Lower leg skin (tissue), 4 donors: ENCODE results near the gene EFCAB10. TPM values are rescaled to one million over a fixed set of nuclear protein-coding genes. Genes with fewer than 3 reads are reported as not detected.

ENCODE experiments used
- DNase-seq, 2 donors: peaks; one replicate each; pipeline ENCODE4 v3.0.0-alpha.2; 2019; ENCODE audit warnings: low spot score in 2 of 2
- H3K4me3 ChIP-seq: fragments of 200-600 bp; sonication (generic); 2 replicates; pipeline ENCODE4 v1.5.1; 2017; ENCODE audit warnings: mild to moderate bottlenecking, low read depth; ENCODE audit not compliant: poor library complexity, severe bottlenecking
- CTCF ChIP-seq, 3 donors: fragments of 450-650 bp; IDR thresholded peaks; one replicate each; pipeline ENCODE4 v1.5.1; 2016; ENCODE audit warnings: antibody characterized with exemption in 3 of 3, mild to moderate bottlenecking in 3 of 3, moderate library complexity in 2 of 3
- POLR2A ChIP-seq, 2 donors: fragments of 450-650 bp; IDR thresholded peaks; one replicate each; pipeline ENCODE4 v1.6.1; 2016 to 2017; ENCODE audit warnings: antibody characterized with exemption in 2 of 2, mild to moderate bottlenecking in 1 of 2, moderate library complexity in 1 of 2
- WGBS, 2 donors: methylation state at CpG; one replicate each; pipeline ENCODE4 v1.1.5; 2018; 5-methylcytosine and 5-hydroxymethylcytosine counted together
- intact Hi-C: fragments of 100-400 bp; cut with DNase I; formaldehyde crosslinking; loops from one replicate; pipeline ENCODE4 v1.15.0; 2023; ENCODE audit warnings: low total_unique reads
- total RNA-seq, 4 donors: library from RNA; depleted of rRNA; stranded (reverse); fragments of >200 nt; gene quantifications; one replicate each; pipeline ENCODE4 v1.1.0, GENCODE V29; 2016

EFCAB10 gene
- total RNA-seq, 4 donors from 2014 or later, result not detected

- intact Hi-C loops, result no loop called here
- DNase-seq, result no peak
- 52 to 78% methylated on average over 2 of the region's 2 CpGs for WGBS, 2 donors
- TF ChIP-seq POLR2A (IDR thresholded peaks at IDR 0.05), result no peak
- H3K4me3 ChIP-seq, result no peak overlapping the region
Observed at GRCh38 chr7:105567024-105567423, 14.3 kb downstream of the EFCAB10 start.

- intact Hi-C loops, result no loop called here
- TF ChIP-seq POLR2A (IDR thresholded peaks at IDR 0.05) (no peak), CTCF (IDR thresholded peaks at IDR 0.05) (no peak)
- no peak for DNase-seq
- 96 to 98% methylated on average over 4 of the region's 4 CpGs for WGBS, 2 donors
- no peak overlapping the region for H3K4me3 ChIP-seq
Observed at GRCh38 chr7:105565190-105565589, 16.1 kb downstream of the EFCAB10 start.

GRCh38 chr7:105559926-105560325 is 21.4 kb downstream of the EFCAB10 start:
- intact Hi-C loops, result no loop called here
- DNase-seq, result no peak
- WGBS, 2 donors, result 88 to 100% methylated on average over 1 of the region's 1 CpG
- TF ChIP-seq CTCF (IDR thresholded peaks at IDR 0.05) (no peak), POLR2A (IDR thresholded peaks at IDR 0.05) (no peak)
- H3K4me3 ChIP-seq, result no peak overlapping the region

GRCh38 chr7:105538339-105538738 is 43.0 kb downstream of the EFCAB10 start:
- no peak for DNase-seq
- intact Hi-C loops, result no loop called here
- H3K4me3 ChIP-seq, result no peak overlapping the region
- TF ChIP-seq CTCF (IDR thresholded peaks at IDR 0.05) (no peak), POLR2A (IDR thresholded peaks at IDR 0.05) (no peak)
- WGBS, 2 donors, result 66 to 71% methylated on average over 2 of the region's 2 CpGs

DNA sequence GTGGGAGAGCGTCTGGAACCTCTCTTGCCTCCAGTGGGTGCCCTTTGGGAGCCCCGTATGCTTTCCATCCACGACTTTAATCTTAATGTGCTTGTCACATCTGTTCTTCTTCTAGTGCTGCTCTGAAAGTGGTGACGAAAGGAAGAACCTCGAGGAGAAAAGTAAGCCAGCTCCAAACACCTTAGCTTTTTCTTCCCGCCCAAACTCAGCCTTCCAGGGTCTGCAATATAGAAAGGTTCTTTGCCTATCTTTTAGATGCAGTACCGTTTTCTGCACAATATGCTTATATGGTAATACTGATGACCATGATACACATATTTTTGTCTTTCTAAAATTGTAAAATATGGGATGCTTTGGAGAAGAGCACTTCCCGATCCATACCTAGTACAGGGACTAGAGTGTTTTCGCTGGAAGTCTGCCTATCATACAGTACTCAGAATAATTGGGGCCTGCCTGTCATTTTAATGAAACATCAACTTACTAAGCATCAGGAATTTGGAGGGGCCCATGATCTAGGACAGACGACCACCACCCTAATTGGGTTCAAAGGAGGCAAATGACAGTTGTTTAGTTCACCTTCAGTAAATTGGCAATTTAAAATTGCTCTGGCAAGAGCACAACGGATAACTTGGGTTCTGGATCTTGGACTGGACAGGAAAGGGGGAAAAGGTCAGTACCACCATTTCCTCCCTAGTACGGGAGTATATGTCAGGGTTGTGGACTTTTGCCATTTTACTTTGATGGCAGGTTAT is 48.4 kb downstream of the EFCAB10 start:
- intact Hi-C loops, result no loop called here
- TF ChIP-seq POLR2A (IDR thresholded peaks at IDR 0.05) (no peak), CTCF (IDR thresholded peaks at IDR 0.05) (no peak)
- H3K4me3 ChIP-seq, result peak overlapping the region; percentile 96
- DNase-seq, result no peak
- 34% methylated on average over 12 of the region's 12 CpGs for WGBS, 2 donors

GRCh38 chr7:105531792-105532671 is 49.3 kb downstream of the EFCAB10 start, which contains the start of gene RINT1:
Gene RINT1 (plus strand): TSS chr7:105532201. CDS start chr7:105532316, 115 bp downstream.
- peak; percentile 87 to 97 for DNase-seq
- TF ChIP-seq CTCF (IDR thresholded peaks at IDR 0.05) (peak in 1 of 3 donors; percentile 11), POLR2A (IDR thresholded peaks at IDR 0.05) (peak in 1 of 2 donors; percentile 6)
- 2% methylated on average over 25 to 32 of the region's 42 CpGs for WGBS, 2 donors
- intact Hi-C loops, result no loop called here
- H3K4me3 ChIP-seq, result peak within 1 kb of the TSS; percentile 96
